Epidermal melanocyte (primary cell): Measurements from ENCODE around the gene KDM5A.
"Not testable (repeated sequence)": the region's sequence is repeated elsewhere in the genome, so short reads cannot be mapped to it uniquely, and the experiment has no call there.

ENCODE experiments used
- DNase-seq: peaks from one replicate; pipeline ENCODE4 v3.0.0; 2011; ENCODE audit warnings: low spot score; ENCODE audit not compliant: insufficient read length

KDM5A gene

GRCh38 chr12:332581-333205, 56.4 kb downstream of the KDM5A start:
- no peak for DNase-seq

- no peak for DNase-seq
Measured at GRCh38 chr12:331287-331686, 57.8 kb downstream of the KDM5A start.

DNA sequence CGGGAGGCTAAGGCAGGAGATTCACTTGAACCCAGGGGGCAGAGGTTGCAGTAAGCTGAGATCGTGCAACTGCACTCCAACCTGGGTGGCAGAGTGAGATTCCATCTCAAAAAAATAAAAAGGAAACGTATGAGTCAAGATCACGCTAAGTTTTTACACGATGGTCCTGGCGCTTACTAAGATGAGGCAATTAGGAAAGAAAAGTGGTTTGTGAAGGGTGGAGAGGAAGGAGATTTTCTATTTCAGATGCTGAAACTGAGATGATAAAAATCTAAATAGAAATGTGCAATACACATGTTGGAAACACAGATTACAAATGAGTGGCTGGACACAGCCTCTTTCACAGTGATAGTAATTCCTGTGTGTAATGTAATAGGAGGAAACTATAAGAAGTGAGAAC, 63.2 kb downstream of the KDM5A start:
- DNase-seq: no peak

- no peak for DNase-seq
Measured at GRCh38 chr12:323507-323906, 65.6 kb downstream of the KDM5A start.

DNA sequence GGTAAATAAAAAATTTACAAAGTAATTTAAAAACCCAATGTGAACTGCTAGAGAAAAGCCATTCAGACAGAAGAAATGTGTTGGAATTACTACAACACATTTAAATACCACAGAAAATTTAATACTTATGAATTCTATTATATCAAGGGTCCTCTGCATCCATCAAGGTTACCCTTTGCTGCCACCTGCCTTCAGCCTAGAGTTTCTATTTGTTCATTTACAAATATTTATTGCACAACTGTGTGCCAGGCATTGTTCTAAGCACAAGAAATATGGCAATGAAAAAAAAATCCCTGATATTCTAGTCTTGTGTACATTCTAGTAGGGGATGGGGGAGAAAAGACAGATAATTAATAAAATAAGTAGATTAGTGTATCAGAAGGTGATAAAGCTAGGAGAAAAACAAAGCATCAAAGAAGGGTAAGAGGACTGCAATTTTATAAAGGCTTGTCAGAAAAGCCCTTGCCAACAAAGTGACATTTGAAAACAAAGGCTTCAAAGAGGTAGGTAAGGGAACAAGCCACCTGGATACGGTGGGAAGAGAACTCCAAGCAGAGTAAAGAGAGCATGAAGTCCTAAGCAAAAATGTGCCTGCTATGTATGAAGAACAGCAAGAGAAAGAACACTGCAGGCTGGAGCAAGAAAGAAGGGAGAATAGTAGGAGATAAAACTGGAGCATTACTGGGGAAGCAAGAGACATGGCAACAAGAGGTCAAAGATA, 67.4 kb downstream of the KDM5A start:
- DNase-seq: no peak

- no peak for DNase-seq
Measured at GRCh38 chr12:318759-319515, 70.2 kb downstream of the KDM5A start.

DNA sequence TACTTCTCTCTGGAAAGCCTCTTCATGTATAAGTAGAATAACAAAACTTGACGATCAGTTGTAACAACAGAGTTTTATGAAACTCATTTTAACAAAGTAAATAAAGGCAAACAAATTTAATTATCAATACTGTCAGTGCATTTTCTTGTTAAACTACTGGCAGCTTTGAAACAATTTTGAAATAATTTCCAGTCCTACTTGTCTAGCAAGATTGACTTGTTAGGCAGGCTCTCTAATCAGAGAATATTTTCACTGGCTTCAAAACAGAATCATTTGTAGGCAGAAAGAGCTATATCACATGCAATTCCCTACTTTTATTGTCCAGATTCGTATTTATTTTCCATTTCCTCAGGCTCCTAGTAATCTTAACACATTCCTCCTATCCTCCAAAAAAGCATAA, 80.6 kb downstream of the KDM5A start:
- DNase-seq: no peak

GRCh38 chr12:307406-307805, 81.7 kb downstream of the KDM5A start:
- no peak for DNase-seq

- DNase-seq: no peak
Measured at GRCh38 chr12:304805-305204, 84.3 kb downstream of the KDM5A start.

- DNase-seq: not testable (repeated sequence)
Measured at GRCh38 chr12:302766-303165, 86.4 kb downstream of the KDM5A start.

DNA sequence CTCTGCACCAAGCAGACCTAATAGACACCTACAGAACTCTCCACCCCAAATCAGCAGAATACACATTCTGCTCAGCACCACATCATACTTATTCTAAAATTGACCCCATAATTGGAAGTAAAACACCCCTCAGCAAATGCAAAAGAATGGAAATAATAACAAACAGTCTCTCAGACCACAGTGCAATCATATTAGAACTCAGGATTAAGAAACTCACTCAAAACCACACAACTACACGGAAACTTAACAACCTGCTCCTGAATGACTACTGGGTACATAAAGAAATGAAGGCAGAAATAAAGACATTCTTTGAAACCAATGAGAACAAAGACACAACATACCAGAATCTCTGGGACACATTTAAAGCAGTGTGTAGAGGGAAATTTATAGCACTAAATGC, 89.0 kb downstream of the KDM5A start:
- not testable (repeated sequence) for DNase-seq

DNA sequence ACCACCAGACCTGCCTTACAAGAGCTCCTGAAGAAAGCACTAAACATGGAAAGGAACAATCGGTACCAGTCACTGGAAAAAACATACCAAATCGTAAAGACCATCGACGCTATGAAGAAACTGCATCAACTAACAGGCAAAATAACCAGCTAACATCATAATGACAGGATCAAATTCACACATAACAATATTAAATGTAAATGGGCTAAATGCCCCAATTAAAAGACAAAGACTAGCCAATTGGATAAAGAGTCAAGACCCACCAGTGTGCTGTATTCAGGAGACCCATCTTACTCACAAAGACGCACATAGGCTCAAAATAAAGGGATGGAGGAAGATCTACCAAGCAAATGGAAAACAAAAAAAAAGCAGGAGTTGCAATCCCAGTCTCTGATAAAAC, 89.6 kb downstream of the KDM5A start:
- not testable (repeated sequence) for DNase-seq

DNA sequence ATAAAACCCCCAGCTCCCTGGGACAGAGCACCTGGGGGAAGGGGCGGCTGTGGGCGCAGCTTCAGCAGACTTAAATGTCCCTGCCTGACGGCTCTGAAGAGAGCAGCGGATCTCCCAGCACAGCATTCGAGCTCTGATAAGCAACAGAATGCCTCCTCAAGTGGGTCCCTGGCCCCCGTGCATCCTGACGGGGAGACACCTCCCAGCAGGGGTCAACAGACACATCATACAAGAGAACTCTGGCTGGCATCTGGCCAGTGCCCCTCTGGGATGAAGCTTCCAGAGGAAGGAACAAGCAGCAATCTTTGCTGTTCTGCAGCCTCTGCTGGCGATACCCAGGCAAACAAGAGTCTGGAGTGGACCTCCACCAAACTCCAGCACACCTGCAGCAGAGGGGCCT, 91.1 kb downstream of the KDM5A start:
- DNase-seq: not testable (repeated sequence)

GRCh38 chr12:295132-295531, 94.0 kb downstream of the KDM5A start:
- DNase-seq: no peak

- no peak for DNase-seq
Measured at GRCh38 chr12:293199-293598, 95.9 kb downstream of the KDM5A start.

DNA sequence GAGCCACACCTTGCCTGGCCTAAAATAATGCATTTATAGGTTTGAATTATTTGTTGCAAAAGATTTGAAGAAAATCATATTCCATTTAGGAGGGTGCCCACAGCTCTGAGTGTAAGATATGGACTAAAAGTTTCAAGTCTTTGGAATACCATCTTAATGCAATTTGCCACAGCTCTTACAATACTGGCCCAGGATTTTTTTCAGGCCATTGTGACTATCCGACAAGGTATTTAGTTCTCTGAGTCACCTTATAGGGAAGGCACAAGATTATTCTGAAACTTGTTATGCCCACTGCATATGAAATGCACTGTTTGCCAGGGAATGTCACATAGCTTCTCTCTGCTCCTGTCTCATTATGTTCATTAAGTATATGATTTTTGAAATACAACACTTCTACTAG, 96.9 kb downstream of the KDM5A start:
- DNase-seq: no peak

DNA sequence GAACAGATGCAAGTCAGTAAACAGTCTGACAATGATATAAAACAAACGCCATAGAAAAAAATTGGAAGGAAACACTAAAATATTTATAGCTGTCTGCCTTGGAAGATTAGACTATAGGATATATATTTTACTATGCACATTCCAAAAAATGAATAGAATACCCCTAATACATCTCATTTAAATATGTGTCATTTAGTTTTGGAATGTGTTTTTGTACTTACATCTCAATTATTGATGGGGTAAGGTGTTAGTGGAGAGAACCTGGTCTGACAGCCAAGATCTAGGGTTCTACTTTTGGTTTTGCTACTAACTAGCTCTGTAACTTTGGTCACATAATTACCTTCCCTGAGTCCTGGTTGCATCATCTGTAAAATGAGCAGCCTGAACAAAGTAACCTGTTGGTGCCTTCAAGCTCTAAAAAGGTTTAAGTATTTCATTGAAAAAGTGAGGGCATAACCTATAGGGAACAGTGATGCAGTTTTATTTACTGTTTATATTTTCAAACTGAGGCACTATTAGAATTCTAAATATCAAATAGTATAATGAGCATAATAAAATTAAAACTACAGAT, 97.9 kb downstream of the KDM5A start:
- no peak for DNase-seq

DNA sequence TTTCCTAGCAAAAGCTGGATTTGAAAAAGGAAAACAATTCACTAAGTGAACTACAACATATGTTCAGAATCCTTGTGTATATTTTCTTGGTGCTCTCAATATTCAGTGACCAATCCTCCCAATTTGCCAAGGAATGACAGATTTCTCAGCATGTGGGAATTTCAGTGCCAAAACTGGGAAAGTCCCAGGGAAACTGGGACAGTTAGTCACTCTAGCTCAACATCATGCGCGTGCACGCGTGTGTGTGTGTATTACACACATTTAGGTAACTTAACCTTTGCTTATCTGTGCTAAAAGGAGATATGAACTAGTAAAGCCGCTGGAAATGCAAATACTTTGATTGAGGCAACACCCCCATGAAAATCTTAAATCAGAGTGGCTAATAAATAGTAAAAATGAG, 100.4 kb downstream of the KDM5A start:
- no peak for DNase-seq

DNA sequence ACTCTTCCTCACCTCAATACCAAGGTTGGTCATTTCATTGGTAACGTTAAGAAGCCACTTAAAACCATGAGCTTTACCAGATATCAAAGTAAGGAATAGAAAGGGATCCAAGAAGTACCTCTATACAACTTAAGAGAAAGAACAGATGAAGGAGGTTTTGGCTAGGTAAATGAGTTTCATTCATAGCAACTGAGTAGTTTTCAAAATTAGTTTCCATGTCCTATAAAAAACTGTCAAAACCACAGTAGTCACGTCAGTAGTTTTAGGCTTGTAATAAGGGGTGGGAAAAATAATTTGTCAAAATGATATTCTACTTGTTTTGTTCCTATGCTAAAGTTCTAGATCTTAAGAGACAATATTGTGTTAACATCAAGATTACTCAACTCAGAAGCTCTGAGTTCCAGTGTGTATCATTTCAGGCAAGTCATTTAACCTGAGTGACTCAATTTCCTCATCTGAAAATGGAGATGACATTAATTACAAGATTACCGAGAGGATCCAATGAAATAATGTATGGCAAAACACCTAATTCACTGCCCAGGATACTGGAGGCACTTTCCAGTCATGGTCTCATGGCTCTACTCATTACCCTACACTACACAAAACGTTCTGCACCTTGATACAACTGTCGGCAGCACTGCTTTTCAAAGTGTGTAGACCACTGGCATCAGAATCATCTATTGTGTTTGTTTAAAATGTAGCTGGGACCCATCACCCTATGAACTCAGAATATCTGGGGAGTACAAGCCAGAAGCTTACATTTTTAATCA, 102.4 kb downstream of the KDM5A start:
- no peak for DNase-seq

GRCh38 chr12:278046-278445, 111.1 kb downstream of the KDM5A start:
- no peak for DNase-seq

DNA sequence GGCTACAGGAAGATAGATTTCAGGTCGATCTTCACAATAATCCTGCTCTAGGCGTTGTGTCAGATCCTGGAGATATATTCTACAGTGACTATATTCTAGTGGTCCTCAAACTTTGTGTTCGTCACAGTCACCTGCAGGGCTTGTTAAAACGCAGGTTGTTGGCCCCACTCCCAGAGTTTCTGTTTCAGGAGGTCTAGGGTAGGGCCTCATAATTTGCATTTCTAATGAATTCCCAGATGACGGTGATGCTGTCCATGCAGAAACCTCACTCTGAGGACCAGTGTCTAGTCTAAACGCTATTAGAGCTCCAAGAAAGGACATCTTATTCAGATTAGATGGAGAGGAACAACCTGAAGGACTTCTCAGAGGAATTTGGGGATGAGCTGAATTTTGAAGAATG, 113.3 kb downstream of the KDM5A start:
- no peak for DNase-seq
